PC-9 (cell line): ENCODE measurements around the gene IMPA2. TPM values are rescaled to one million over a fixed set of nuclear protein-coding genes. Genes with fewer than 3 reads are reported as not detected.

Source experiments
- BruUV-seq: library from RNA; stranded (reverse); fragments of 400-500 nt; replicated peaks from 2 replicates; lab custom pipeline; 2021; lab: Mats Ljungman, UMichigan
- CTCF ChIA-PET: fragments of 300-600 bp; sonication (Branson Sonifier 250); formaldehyde crosslinking; loops from one replicate; lab custom pipeline; 2022; ENCODE audit warnings: antibody characterized with exemption; lab: Charles Lee
- POLR2A ChIA-PET: fragments of 300-600 bp; sonication (Branson Sonifier 250); formaldehyde crosslinking; loops from one replicate; lab custom pipeline; 2022; ENCODE audit warnings: antibody characterized with exemption; ENCODE audit not compliant: unreplicated experiment; lab: Charles Lee
- DNase-seq, 2 experiments: peaks; one replicate each; pipeline versions ENCODE4 v3.0.0 to v3.0.0-alpha.2; 2015 to 2022; ENCODE audit warnings: mixed read lengths in 1 of 2
- H2AFZ ChIP-seq: fragments of 200-600 bp; sonication (generic); 2 replicates; pipeline ENCODE4 v1.8.1; 2017; ENCODE audit warnings: antibody characterized with exemption
- H3F3A ChIP-seq: fragments of 200-600 bp; sonication (generic); 2 replicates; pipeline ENCODE4 v1.8.1; 2017; ENCODE audit warnings: antibody characterized with exemption, mild to moderate bottlenecking, low read depth; ENCODE audit not compliant: insufficient read depth
- H3K27ac ChIP-seq: fragments of 200-600 bp; sonication (generic); 2 replicates; pipeline ENCODE4 v1.6.1; 2016; ENCODE audit warnings: mixed run types
- H3K27me3 ChIP-seq: fragments of 200-600 bp; sonication (generic); 2 replicates; pipeline ENCODE4 v1.6.1; 2016; ENCODE audit warnings: low read depth, mixed run types; ENCODE audit not compliant: insufficient read depth
- H3K36me3 ChIP-seq: fragments of 200-600 bp; sonication (generic); 2 replicates; pipeline ENCODE4 v1.6.1; 2016; ENCODE audit warnings: low read depth, mixed run types
- H3K4me1 ChIP-seq: fragments of 200-600 bp; sonication (generic); replicated peaks from 2 replicates; pipeline ENCODE4 v1.6.1; 2016; ENCODE audit warnings: mixed run types; ENCODE audit not compliant: insufficient read depth
- H3K4me2 ChIP-seq: fragments of 200-600 bp; sonication (generic); 2 replicates; pipeline ENCODE4 v1.6.1; 2017; ENCODE audit warnings: mixed run types
- H3K4me3 ChIP-seq: fragments of 200-600 bp; sonication (generic); 2 replicates; pipeline ENCODE4 v1.6.1; 2016; ENCODE audit warnings: mixed run types
- H3K79me2 ChIP-seq: fragments of 200-600 bp; sonication (generic); 2 replicates; pipeline ENCODE4 v1.6.1; 2017; ENCODE audit warnings: low read depth, mixed run types
- H3K9me2 ChIP-seq: fragments of 200-600 bp; sonication (generic); 2 replicates; pipeline ENCODE4 v1.8.1; 2017; ENCODE audit warnings: mild to moderate bottlenecking; ENCODE audit not compliant: insufficient read depth
- H3K9me3 ChIP-seq: fragments of 200-600 bp; sonication (generic); 2 replicates; pipeline ENCODE4 v1.8.1; 2016; ENCODE audit warnings: low read depth; ENCODE audit not compliant: insufficient read depth
- H4K20me1 ChIP-seq: fragments of 200-600 bp; sonication (generic); 2 replicates; pipeline ENCODE4 v1.8.1; 2017; ENCODE audit not compliant: insufficient read depth
- CTCF ChIP-seq: fragments of 200-600 bp; sonication (generic); conservative IDR thresholded peaks from 2 replicates; pipeline ENCODE4 v1.6.1; 2017; ENCODE audit warnings: mixed run types, antibody characterized with exemption, mild to moderate bottlenecking, moderate library complexity
- EZH2 ChIP-seq: fragments of 200-600 bp; sonication (generic); IDR thresholded peaks from 2 replicates; pipeline ENCODE4 v1.8.0; 2017; ENCODE audit warnings: antibody characterized with exemption, low read depth
- intact Hi-C: fragments of 100-400 bp; cut with micrococcal nuclease; formaldehyde crosslinking; loops from one replicate; pipeline ENCODE4 v1.10.0; 2022; ENCODE audit not compliant: unreplicated experiment
- total RNA-seq: library from RNA; stranded (reverse); gene quantifications from 2 replicates; pipeline ENCODE4 v1.2.3, GENCODE V29; 2021

Gene IMPA2
- total RNA-seq, 1 experiment from 2014 or later: 91.4 TPM

- BruUV-seq: no TSS peak
- H4K20me1 ChIP-seq: no peaks in the 10 kb centered on the region
- no peaks in the 10 kb centered on the region for H3K9me2 ChIP-seq
- H3K9me3 ChIP-seq: no peaks in the 10 kb centered on the region
- H3K4me3 ChIP-seq: no peak overlapping the region
- H3K36me3 ChIP-seq: no peaks in the 10 kb centered on the region
- TF ChIP-seq EZH2 (no peak), CTCF (no peak)
- DNase-seq: no peak
- no peak overlapping the region for H2AFZ ChIP-seq
- H3K27ac ChIP-seq: no peak overlapping the region
- POLR2A ChIA-PET: no interaction called here
- no peaks in the 10 kb centered on the region for H3K79me2 ChIP-seq
- no peaks in the 10 kb centered on the region for H3K4me1 ChIP-seq
- CTCF ChIA-PET: no interaction called here
- H3K4me2 ChIP-seq: no peak overlapping the region
- H3K27me3 ChIP-seq: no peaks in the 10 kb centered on the region
- no peaks in the 10 kb centered on the region for H3F3A ChIP-seq
- intact Hi-C loops: no loop called here
Measured at GRCh38 chr18:12053289-12053688, 72.0 kb downstream of the IMPA2 start.

GRCh38 chr18:12056034-12056883, 75.0 kb downstream of the IMPA2 start:
- no peak overlapping the region for H2AFZ ChIP-seq
- ChIA-PET CTCF (no interaction called here), POLR2A (no interaction called here)
- H3K9me2 ChIP-seq: no peaks in the 10 kb centered on the region
- H3K36me3 ChIP-seq: no peaks in the 10 kb centered on the region
- no peak overlapping the region for H3K4me3 ChIP-seq
- no peaks in the 10 kb centered on the region for H3K27me3 ChIP-seq
- H3K9me3 ChIP-seq: no peaks in the 10 kb centered on the region
- no TSS peak for BruUV-seq
- no peaks in the 10 kb centered on the region for H3F3A ChIP-seq
- no peaks in the 10 kb centered on the region for H4K20me1 ChIP-seq
- H3K79me2 ChIP-seq: no peaks in the 10 kb centered on the region
- H3K27ac ChIP-seq: no peak overlapping the region
- no peak for DNase-seq
- TF ChIP-seq EZH2 (no peak), CTCF (no peak)
- no peaks in the 10 kb centered on the region for H3K4me1 ChIP-seq
- intact Hi-C loops: no loop called here
- H3K4me2 ChIP-seq: no peak overlapping the region

GRCh38 chr18:12056884-12057402, 75.6 kb downstream of the IMPA2 start:
- ChIA-PET POLR2A (no interaction called here), CTCF (no interaction called here)
- Histone ChIP-seq H3K4me3 (no peak overlapping the region), H3F3A (no peaks in the 10 kb centered on the region), H3K79me2 (no peaks in the 10 kb centered on the region), H2AFZ (no peak overlapping the region), H3K27me3 (no peaks in the 10 kb centered on the region), H4K20me1 (no peaks in the 10 kb centered on the region), H3K4me1 (no peaks in the 10 kb centered on the region), H3K9me2 (no peaks in the 10 kb centered on the region), H3K4me2 (no peak overlapping the region), H3K27ac (no peak overlapping the region), H3K9me3 (no peaks in the 10 kb centered on the region), H3K36me3 (no peaks in the 10 kb centered on the region)
- intact Hi-C loops: no loop called here
- TF ChIP-seq CTCF: no peak
- TF ChIP-seq EZH2: no peak
- no TSS peak for BruUV-seq
- no peak for DNase-seq
